Measurements from ENCODE around the gene SAMHD1. TPM values are rescaled to one million over a fixed set of nuclear protein-coding genes. Genes with fewer than 3 reads are reported as not detected.
"Not testable (repeated sequence)": the region's sequence is repeated elsewhere in the genome, so short reads cannot be mapped to it uniquely, and the experiment has no call there.

The SAMHD1 gene
- total and polyA plus RNA-seq, 4 donors: 42.0 to 125 (median 45.2) TPM

DNA sequence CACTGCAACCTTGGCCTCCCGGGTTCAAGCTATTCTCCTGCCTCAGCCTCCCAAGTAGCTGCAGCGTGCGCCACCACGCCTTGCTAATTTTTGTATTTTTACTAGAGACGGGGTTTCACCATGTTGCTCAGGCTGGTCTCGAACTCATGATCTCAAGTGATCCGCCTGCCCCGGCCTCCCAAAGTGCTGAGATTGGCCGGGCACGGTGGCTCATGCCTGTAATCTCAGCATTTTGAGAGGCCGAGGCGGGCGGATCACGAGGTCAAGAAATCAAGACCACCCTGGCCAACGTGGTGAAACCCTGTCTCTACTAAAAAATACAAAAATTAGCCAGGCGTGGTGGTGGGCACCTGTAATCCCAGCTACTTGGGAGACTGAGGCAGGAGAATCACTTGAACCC, 17.9 kb downstream of the SAMHD1 start:
- not testable (repeated sequence) for H3K4me1 ChIP-seq (ENCODE audit: control insufficient read depth, insufficient read depth, low read length); H3K4me3 ChIP-seq (ENCODE audit: low read depth, low read length); H3K27me3 ChIP-seq (ENCODE audit: control insufficient read depth, insufficient read depth, low read length); H3K9me3 ChIP-seq (ENCODE audit: control insufficient read depth, insufficient read depth, low read length); H3K27ac ChIP-seq (ENCODE audit: low read depth, low read length); DNase-seq (ENCODE audit: low read depth in 4 of 6, low spot score in 6 of 6)
- H3K36me3 ChIP-seq (ENCODE audit: control insufficient read depth, insufficient read depth, low read length): peaks cover 38% of the 10 kb centered on the region
- WGBS (ENCODE audit: insufficient coverage): 96% methylated on average over 10 of the region's 16 CpGs

DNA sequence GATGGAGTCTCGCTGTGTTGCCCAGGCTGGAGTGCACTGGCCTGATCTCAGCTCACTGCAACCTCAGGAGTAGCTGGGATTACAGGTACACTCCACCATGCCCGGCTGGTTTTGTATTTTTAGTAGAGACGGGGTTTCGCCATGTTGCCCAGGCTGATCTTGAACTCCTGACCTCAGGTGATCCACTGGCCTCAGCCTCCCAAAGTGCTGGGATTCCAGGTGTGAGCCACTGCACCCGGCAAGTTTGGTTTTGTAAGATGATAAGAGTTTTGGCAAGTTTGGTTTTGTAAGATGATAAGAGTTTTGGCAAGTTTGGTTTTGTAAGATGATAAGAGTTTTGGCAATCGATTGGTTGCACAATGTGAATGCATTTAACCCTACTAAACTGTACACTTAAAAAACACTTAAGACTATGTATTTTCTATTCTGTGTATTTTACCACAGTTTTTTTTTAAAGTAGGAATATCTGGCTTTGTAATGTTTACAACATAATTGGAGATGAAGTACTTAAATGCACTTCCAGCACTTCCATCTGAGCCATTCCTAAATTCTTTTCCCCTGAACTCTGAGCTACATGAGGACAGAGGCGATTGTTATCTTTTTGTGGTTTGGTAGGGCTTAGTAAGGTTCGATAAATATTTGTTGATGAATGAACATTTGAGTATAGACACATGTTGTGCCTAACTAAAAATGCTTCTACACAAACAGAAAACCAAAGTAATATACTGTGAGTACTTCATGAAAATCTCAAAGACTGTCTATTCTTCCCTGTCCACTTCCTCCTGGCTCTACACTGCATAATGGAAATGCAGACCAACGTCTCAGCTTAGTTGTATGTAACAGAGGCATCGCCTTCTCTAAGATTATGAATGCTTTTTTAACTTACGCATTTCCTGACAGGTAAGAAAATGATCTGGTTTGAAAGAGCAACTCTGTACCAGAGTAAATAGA, 18.8 kb downstream of the SAMHD1 start:
- Histone ChIP-seq H3K36me3 (ENCODE audit: control insufficient read depth, insufficient read depth, low read length) (peaks cover 45% of the 10 kb centered on the region), H3K9me3 (ENCODE audit: control insufficient read depth, insufficient read depth, low read length) (no peaks in the 10 kb centered on the region), H3K27me3 (ENCODE audit: control insufficient read depth, insufficient read depth, low read length) (no peaks in the 10 kb centered on the region), H3K4me1 (ENCODE audit: control insufficient read depth, insufficient read depth, low read length) (no peaks in the 10 kb centered on the region), H3K27ac (ENCODE audit: low read depth, low read length) (no peak overlapping the region), H3K4me3 (ENCODE audit: low read depth, low read length) (no peak overlapping the region)
- 94% methylated on average over 4 of the region's 11 CpGs for WGBS (ENCODE audit: insufficient coverage)
- no peak for DNase-seq (ENCODE audit: low read depth in 4 of 6, low spot score in 6 of 6)

DNA sequence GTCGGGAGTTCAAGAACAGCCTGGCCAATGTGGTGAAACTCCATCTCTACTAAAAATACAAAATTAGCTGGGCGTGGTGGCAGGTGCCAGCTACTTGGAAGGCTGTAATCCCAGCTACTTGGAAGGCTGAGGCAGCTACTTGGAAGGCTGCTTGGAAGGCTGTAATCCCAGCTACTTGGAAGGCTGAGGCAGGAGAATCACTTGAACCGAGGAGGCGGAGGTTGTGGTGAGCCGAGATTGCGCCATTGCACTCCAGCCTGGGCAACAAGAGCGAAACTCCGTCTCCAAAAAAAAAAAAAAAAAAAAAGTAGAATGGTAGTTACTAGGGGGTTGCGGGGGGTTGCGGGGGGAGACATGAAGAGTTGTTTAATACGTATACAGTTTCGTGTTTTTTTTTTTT, 19.4 kb downstream of the SAMHD1 start:
- not testable (repeated sequence) for DNase-seq (ENCODE audit: low read depth in 4 of 6, low spot score in 6 of 6); H3K4me1 ChIP-seq (ENCODE audit: control insufficient read depth, insufficient read depth, low read length); H3K4me3 ChIP-seq (ENCODE audit: low read depth, low read length); H3K27me3 ChIP-seq (ENCODE audit: control insufficient read depth, insufficient read depth, low read length); H3K9me3 ChIP-seq (ENCODE audit: control insufficient read depth, insufficient read depth, low read length); H3K27ac ChIP-seq (ENCODE audit: low read depth, low read length)
- H3K36me3 ChIP-seq (ENCODE audit: control insufficient read depth, insufficient read depth, low read length): peaks cover 51% of the 10 kb centered on the region
- 95% methylated on average over 7 of the region's 12 CpGs for WGBS (ENCODE audit: insufficient coverage)

DNA sequence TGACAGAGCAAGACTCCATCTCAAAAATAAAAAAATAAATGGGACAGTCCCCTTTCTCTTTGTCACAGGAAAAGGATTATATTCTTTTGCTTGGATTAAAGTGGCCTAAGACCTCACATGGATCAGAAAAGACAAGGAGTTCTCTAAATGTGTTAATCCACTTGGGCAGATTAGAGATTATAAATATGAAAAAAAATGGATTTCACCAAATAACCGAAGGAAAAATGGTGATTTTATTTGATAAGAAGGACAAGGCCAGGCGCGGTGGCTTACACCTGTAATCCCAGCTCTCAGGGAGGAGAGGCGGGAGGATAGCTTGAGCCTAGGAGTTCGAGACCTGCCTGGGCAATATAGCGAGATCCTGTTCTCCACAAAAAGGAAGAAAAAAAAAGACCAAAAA, 21.8 kb downstream of the SAMHD1 start:
- Histone ChIP-seq H3K4me3 (ENCODE audit: low read depth, low read length) (no peak overlapping the region), H3K9me3 (ENCODE audit: control insufficient read depth, insufficient read depth, low read length) (no peaks in the 10 kb centered on the region), H3K27ac (ENCODE audit: low read depth, low read length) (no peak overlapping the region), H3K4me1 (ENCODE audit: control insufficient read depth, insufficient read depth, low read length) (no peaks in the 10 kb centered on the region), H3K36me3 (ENCODE audit: control insufficient read depth, insufficient read depth, low read length) (peaks cover 42% of the 10 kb centered on the region), H3K27me3 (ENCODE audit: control insufficient read depth, insufficient read depth, low read length) (no peaks in the 10 kb centered on the region)
- 100% methylated on average over 1 of the region's 6 CpGs for WGBS (ENCODE audit: insufficient coverage)
- no peak for DNase-seq (ENCODE audit: low read depth in 4 of 6, low spot score in 6 of 6)

DNA sequence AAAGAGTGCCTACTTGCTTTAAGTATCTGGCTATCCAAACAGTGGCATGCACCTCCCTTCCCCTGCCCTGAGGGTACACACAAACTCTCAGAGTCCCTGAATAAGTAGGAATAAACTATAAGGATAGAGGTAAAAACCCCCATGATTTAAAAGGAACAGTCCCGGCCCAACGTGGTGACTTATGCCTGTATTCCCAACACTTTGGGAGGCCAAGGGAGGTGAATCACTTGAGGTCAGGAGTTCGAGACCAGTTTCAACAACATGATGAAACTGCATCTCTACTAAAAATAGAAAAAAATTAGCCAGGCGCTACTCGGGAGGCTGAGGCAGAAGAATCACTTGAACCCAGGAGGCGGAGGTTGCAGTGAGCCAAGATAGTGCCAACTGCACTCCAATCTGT, 22.2 kb downstream of the SAMHD1 start:
- 90% methylated on average over 3 of the region's 6 CpGs for WGBS (ENCODE audit: insufficient coverage)
- no peaks in the 10 kb centered on the region for H3K27me3 ChIP-seq (ENCODE audit: control insufficient read depth, insufficient read depth, low read length)
- H3K36me3 ChIP-seq (ENCODE audit: control insufficient read depth, insufficient read depth, low read length): peaks cover 41% of the 10 kb centered on the region
- no peak overlapping the region for H3K27ac ChIP-seq (ENCODE audit: low read depth, low read length)
- no peaks in the 10 kb centered on the region for H3K4me1 ChIP-seq (ENCODE audit: control insufficient read depth, insufficient read depth, low read length)
- no peaks in the 10 kb centered on the region for H3K9me3 ChIP-seq (ENCODE audit: control insufficient read depth, insufficient read depth, low read length)
- no peak for DNase-seq (ENCODE audit: low read depth in 4 of 6, low spot score in 6 of 6)
- no peak overlapping the region for H3K4me3 ChIP-seq (ENCODE audit: low read depth, low read length)

DNA sequence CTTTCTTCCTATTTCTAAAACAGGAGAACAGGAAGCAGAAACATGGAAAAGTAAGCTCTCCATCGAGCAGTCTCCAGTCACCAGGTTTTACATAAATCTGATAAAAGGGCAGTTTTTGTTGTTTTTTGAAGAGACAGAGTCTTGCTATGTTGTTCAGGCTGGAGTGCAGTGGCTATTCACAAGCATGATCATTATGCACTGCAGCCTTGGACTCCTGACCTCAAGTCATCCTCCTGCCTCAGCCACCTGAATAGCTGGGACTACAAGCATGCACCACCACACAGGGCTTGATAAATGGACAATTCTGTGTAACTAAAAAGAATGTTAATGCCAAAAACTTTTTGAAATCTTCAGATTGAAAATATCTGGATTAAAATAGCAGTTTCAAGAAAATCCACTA, 23.8 kb downstream of the SAMHD1 start:
- Histone ChIP-seq H3K4me1 (ENCODE audit: control insufficient read depth, insufficient read depth, low read length) (no peaks in the 10 kb centered on the region), H3K36me3 (ENCODE audit: control insufficient read depth, insufficient read depth, low read length) (peaks cover 36% of the 10 kb centered on the region), H3K27me3 (ENCODE audit: control insufficient read depth, insufficient read depth, low read length) (no peaks in the 10 kb centered on the region), H3K27ac (ENCODE audit: low read depth, low read length) (no peak overlapping the region), H3K4me3 (ENCODE audit: low read depth, low read length) (no peak overlapping the region), H3K9me3 (ENCODE audit: control insufficient read depth, insufficient read depth, low read length) (no peaks in the 10 kb centered on the region)
- WGBS (ENCODE audit: insufficient coverage): no CpG with 5 or more reads among the region's 1 CpG
- no peak for DNase-seq (ENCODE audit: low read depth in 4 of 6, low spot score in 6 of 6)

DNA sequence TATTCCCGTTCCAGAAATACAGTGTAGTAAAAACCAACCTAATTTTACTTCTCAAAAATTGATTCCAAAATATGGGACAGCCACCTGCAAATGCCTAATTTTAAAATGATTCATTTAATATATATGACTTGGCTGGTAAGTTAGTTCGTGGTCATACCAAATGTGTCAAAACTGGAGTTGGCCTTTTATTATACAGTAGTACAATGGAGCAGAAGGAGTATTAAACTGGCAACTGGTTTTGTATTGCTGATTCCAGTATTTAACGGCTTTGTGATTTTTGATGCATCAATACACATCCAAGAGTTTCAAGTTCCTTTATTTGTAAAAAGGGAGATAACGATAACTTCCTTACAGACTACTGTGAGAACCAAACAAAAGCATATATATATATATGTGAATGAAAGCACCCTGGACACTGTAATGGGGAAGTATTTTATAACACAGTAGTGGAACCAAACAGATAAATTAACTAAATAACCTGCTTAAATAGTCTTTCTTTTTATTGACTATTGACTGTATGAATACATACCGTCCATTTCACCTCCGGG, 24.8 kb downstream of the SAMHD1 start:
- Histone ChIP-seq H3K27ac (ENCODE audit: low read depth, low read length) (no peak overlapping the region), H3K4me1 (ENCODE audit: control insufficient read depth, insufficient read depth, low read length) (no peaks in the 10 kb centered on the region), H3K27me3 (ENCODE audit: control insufficient read depth, insufficient read depth, low read length) (no peaks in the 10 kb centered on the region), H3K9me3 (ENCODE audit: control insufficient read depth, insufficient read depth, low read length) (no peaks in the 10 kb centered on the region), H3K36me3 (ENCODE audit: control insufficient read depth, insufficient read depth, low read length) (peaks cover 29% of the 10 kb centered on the region), H3K4me3 (ENCODE audit: low read depth, low read length) (no peak overlapping the region)
- DNase-seq (ENCODE audit: low read depth in 4 of 6, low spot score in 6 of 6): no peak
- no CpG with 5 or more reads among the region's 6 CpGs for WGBS (ENCODE audit: insufficient coverage)

DNA sequence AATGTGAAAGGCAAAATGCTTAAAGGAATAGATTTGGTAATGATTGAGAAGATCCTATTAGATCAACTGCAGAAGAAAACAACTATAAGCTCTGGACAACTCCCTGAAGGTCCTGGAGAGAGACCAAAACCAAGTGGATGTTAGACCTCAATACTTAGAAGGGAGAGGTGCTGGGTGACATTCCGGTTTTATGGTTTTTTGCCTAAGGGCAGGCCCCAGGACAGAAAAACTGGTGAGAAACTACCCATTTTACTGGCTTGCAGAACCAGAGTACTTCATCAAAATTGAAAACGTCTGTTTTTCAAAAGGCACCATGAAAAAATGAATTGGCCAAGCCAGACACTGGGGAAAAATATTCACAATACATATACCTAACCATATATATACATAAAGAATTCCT, 26.3 kb downstream of the SAMHD1 start:
- H3K36me3 ChIP-seq (ENCODE audit: control insufficient read depth, insufficient read depth, low read length): peaks cover 30% of the 10 kb centered on the region
- WGBS (ENCODE audit: insufficient coverage): no CpG with 5 or more reads among the region's 2 CpGs

DNA sequence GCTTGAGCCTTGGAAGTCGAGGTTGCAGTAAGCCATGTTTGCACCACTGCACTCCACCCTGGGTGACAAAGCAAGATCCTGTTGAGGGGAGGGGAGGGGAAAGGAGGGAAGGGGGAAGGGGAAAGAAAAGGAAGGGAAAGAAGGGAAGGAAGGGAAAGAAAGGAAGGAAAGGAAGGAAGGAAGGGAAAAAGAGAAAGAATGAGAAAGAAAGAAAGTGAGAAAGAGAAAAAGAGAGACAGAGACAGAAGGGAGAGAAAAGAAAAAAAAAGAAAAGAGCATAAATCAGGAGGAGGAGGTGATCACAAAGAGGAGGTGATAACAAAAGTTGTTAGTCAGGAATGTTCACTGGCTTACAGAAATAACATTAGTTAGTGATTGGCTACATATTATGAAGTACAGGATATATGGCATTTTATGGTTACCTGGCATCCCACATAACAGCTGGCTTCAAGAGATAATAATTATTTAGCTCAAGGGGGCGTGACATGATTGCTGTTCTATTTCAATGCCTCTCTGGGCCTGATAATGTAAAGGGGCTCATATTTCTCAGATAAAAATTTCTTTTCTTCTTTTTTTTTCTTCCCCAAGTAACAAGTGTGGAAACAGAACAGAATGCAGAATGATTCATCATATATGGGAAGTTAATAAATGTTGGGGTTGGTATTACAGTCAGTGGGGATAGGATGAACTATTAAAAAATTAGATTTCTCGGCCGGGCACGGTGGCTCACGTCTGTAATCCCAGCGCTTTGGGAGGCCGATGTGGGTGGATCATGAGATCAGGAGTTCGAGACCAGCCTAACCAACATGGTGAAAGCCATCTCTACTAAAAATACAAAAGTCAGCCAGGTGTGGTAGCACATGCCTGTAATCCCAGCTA, 27.1 kb downstream of the SAMHD1 start:
- Histone ChIP-seq H3K4me1 (ENCODE audit: control insufficient read depth, insufficient read depth, low read length) (no peaks in the 10 kb centered on the region), H3K27me3 (ENCODE audit: control insufficient read depth, insufficient read depth, low read length) (no peaks in the 10 kb centered on the region), H3K27ac (ENCODE audit: low read depth, low read length) (no peak overlapping the region), H3K4me3 (ENCODE audit: low read depth, low read length) (no peak overlapping the region), H3K9me3 (ENCODE audit: control insufficient read depth, insufficient read depth, low read length) (no peaks in the 10 kb centered on the region), H3K36me3 (ENCODE audit: control insufficient read depth, insufficient read depth, low read length) (peaks cover 26% of the 10 kb centered on the region)
- 62% methylated on average over 5 of the region's 9 CpGs for WGBS (ENCODE audit: insufficient coverage)
- no peak for DNase-seq (ENCODE audit: low read depth in 4 of 6, low spot score in 6 of 6)

More for the DNA sequence above, 26.3 kb downstream of the SAMHD1 start:
- Histone ChIP-seq H3K27ac (ENCODE audit: low read depth, low read length) (no peak overlapping the region), H3K4me1 (ENCODE audit: control insufficient read depth, insufficient read depth, low read length) (no peaks in the 10 kb centered on the region), H3K4me3 (ENCODE audit: low read depth, low read length) (no peak overlapping the region), H3K27me3 (ENCODE audit: control insufficient read depth, insufficient read depth, low read length) (no peaks in the 10 kb centered on the region), H3K9me3 (ENCODE audit: control insufficient read depth, insufficient read depth, low read length) (no peaks in the 10 kb centered on the region)
- no peak for DNase-seq (ENCODE audit: low read depth in 4 of 6, low spot score in 6 of 6)

All from spinal cord (tissue), 10 donors.